ENCODE measurements around the gene LOX. TPM values are rescaled to one million over a fixed set of nuclear protein-coding genes. Genes with fewer than 3 reads are reported as not detected.
"Not testable (repeated sequence)": the region's sequence is repeated elsewhere in the genome, so short reads cannot be mapped to it uniquely, and the experiment has no call there.

The LOX gene
- total RNA-seq, 3 donors from 2014 or later (not counting 1 experiment from before 2014, with no cell fraction given) = 0.05 to 0.16 TPM; not detected in 1

DNA sequence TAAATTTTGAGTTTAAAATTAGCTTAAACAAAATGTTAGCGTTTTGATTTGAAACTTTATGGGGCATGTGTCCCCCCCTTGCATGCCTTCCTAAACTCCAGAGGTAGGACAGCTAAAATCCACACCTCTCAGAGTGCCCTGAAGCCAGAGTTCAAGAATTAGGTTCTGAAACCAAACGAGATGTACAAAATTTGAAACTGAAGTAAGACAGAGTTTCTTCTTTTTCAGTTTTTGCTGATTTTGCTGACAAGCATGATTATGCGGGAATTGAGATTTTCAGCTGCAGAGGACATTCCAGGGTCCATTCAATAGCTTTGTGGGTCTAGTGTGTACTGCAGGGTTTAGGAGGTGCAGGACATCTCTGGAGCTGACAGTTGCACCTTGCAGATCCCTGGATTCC is 17.1 kb upstream of the LOX start:
- H3K4me3 ChIP-seq (ENCODE audit: low read length) = no peak overlapping the region
- H3K27ac ChIP-seq (ENCODE audit: low read length) = no peak overlapping the region
- no peaks in the 10 kb centered on the region for H3K36me3 Mint-ChIP-seq
- no peaks in the 10 kb centered on the region for H3K4me1 Mint-ChIP-seq
- H3K27ac Mint-ChIP-seq = no peak overlapping the region
- no peak overlapping the region for H3K4me3 Mint-ChIP-seq
- H3K9me3 ChIP-seq (ENCODE audit: control insufficient read depth, insufficient read depth, low read length) = no peaks in the 10 kb centered on the region
- no peaks in the 10 kb centered on the region for H3K4me1 ChIP-seq (ENCODE audit: control insufficient read depth, insufficient read depth, low read length)
- DNase-seq (no peak), ATAC-seq (no peak)
- intact Hi-C loops (cut with micrococcal nuclease) = no loop called here
- no peaks in the 10 kb centered on the region for H3K27me3 ChIP-seq (ENCODE audit: control insufficient read depth, insufficient read depth, low read length)
- H3K9me3 Mint-ChIP-seq = no peaks in the 10 kb centered on the region
- TF ChIP-seq CTCF (IDR thresholded peaks at IDR 0.05) = no peak
- no peaks in the 10 kb centered on the region for H3K27me3 Mint-ChIP-seq (ENCODE audit: low read depth in 2 of 2)
- WGBS (ENCODE audit: insufficient coverage) = 57% methylated on average over 3 of the region's 3 CpGs
- no peaks in the 10 kb centered on the region for H3K36me3 ChIP-seq (ENCODE audit: control insufficient read depth, insufficient read depth, low read length)

DNA sequence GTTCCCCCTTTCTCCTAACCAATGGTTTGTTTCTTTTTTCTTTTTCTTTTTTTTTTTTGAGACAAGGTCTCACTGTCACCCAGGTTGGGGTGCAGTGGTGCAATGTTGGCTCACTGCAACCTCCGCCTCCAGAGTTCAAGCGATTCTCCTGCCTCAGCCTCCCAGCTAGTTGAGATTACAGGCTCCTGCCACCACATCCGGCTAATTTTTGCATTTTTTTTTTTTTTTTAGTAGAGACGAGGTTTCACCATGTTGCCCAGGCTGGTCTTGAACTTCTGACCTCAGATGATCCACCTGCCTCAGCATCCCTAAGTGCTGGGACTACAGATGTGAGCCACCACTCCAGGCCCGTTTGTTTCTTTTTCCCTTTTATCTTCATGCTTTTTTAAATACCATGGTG is 16.2 kb upstream of the LOX start:
- WGBS (ENCODE audit: insufficient coverage) = 86% methylated on average over 4 of the region's 5 CpGs
- H3K36me3 Mint-ChIP-seq = not testable (repeated sequence)

DNA sequence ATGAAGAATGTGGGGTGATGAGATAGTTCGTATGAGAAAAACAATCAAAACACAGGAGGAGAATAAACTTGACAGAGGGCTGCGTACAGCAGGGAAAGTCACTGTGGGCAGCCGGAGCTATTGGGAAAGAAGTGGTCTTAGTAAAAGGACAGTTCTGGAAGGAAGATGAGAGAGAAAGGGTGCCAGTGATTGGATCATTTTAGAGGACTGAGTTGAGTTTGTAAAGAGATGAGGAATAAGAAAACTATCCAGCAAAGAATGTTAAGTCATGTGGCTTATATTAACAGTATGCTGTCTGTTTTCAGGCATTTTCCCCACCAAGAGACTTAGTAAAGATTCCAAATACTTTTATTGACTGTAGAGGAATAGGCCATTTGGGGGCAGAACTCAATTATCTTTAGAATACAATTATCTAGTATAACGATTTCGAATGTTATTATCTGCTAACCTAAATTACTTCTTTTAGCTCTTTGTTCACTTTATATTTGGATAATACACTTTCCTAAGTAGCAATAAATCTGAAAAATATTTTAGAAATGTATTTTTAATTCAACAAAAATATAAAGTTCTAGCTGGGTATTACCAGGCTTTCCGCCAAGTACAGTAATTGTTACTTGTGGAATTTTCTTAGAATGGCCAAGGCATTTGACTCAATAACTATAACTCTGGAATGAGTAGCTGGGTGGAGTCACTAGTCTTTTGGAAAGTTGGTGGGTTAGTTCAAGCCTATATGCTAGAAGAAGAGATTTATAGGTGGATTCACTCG is 15.5 kb upstream of the LOX start:
- H3K9me3 Mint-ChIP-seq = no peaks in the 10 kb centered on the region
- intact Hi-C loops (cut with micrococcal nuclease) = no loop called here
- no peak overlapping the region for H3K27ac Mint-ChIP-seq
- DNase-seq = no peak
- no peak for ATAC-seq
- Histone ChIP-seq H3K27ac (ENCODE audit: low read length) (no peak overlapping the region), H3K4me3 (ENCODE audit: low read length) (no peak overlapping the region), H3K9me3 (ENCODE audit: control insufficient read depth, insufficient read depth, low read length) (no peaks in the 10 kb centered on the region), H3K36me3 (ENCODE audit: control insufficient read depth, insufficient read depth, low read length) (no peaks in the 10 kb centered on the region), H3K27me3 (ENCODE audit: control insufficient read depth, insufficient read depth, low read length) (no peaks in the 10 kb centered on the region), H3K4me1 (ENCODE audit: control insufficient read depth, insufficient read depth, low read length) (no peaks in the 10 kb centered on the region)
- H3K27me3 Mint-ChIP-seq (ENCODE audit: low read depth in 2 of 2) = no peaks in the 10 kb centered on the region
- TF ChIP-seq CTCF (IDR thresholded peaks at IDR 0.05) = no peak
- 95% methylated on average over 4 of the region's 7 CpGs for WGBS (ENCODE audit: insufficient coverage)
- H3K4me1 Mint-ChIP-seq = no peaks in the 10 kb centered on the region
- no peak overlapping the region for H3K4me3 Mint-ChIP-seq
- H3K36me3 Mint-ChIP-seq = no peaks in the 10 kb centered on the region

More for the DNA sequence above, 16.2 kb upstream of the LOX start:
- intact Hi-C loops (cut with micrococcal nuclease); H3K9me3 Mint-ChIP-seq; H3K27ac Mint-ChIP-seq; H3K27me3 Mint-ChIP-seq (ENCODE audit: low read depth in 2 of 2); H3K9me3 ChIP-seq (ENCODE audit: control insufficient read depth, insufficient read depth, low read length); H3K4me1 Mint-ChIP-seq; H3K4me3 ChIP-seq (ENCODE audit: low read length); H3K36me3 ChIP-seq (ENCODE audit: control insufficient read depth, insufficient read depth, low read length); H3K4me3 Mint-ChIP-seq; ATAC-seq; H3K4me1 ChIP-seq (ENCODE audit: control insufficient read depth, insufficient read depth, low read length); DNase-seq; H3K27ac ChIP-seq (ENCODE audit: low read length); H3K27me3 ChIP-seq (ENCODE audit: control insufficient read depth, insufficient read depth, low read length): not testable (repeated sequence)

DNA sequence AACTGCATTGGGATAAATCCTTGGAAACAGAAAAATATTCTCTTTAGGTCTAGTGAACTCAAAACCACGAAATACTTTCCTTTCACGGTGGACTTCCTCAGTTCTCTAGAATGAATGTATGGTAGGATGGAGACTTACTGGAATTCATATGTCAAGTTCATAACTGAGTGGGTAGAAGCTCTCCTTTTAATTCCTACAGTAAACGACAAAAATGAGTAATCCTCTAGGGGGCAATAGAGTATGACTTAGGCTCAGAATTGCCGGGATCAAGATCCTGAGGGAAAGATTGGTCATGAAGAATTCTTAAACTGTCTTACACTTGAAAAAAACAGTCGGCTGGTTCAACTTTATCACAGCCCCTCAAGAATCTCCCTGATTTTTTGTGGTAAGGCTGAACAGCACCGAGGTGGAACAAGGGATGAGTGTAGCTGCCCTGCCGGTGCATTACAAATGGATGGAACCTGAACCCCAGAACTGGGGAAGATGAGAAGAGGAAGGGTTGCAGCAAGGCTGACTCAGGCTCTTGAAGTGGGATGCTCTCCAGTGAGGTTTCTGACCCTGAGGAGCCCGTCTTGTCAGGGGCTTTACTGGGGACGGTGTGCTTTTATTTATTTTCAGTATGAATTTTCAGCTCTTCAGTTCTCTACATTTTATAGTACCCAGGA is 14.0 kb upstream of the LOX start:
- no peaks in the 10 kb centered on the region for H3K9me3 ChIP-seq (ENCODE audit: control insufficient read depth, insufficient read depth, low read length)
- TF ChIP-seq CTCF (IDR thresholded peaks at IDR 0.05) = no peak
- DNase-seq = no peak
- Mint-ChIP-seq H3K4me1 (no peaks in the 10 kb centered on the region), H3K27ac (no peak overlapping the region), H3K4me3 (no peak overlapping the region), H3K9me3 (no peaks in the 10 kb centered on the region), H3K27me3 (ENCODE audit: low read depth in 2 of 2) (no peaks in the 10 kb centered on the region), H3K36me3 (no peaks in the 10 kb centered on the region)
- ATAC-seq = no peak
- no peaks in the 10 kb centered on the region for H3K4me1 ChIP-seq (ENCODE audit: control insufficient read depth, insufficient read depth, low read length)
- H3K27ac ChIP-seq (ENCODE audit: low read length) = no peak overlapping the region
- no peaks in the 10 kb centered on the region for H3K27me3 ChIP-seq (ENCODE audit: control insufficient read depth, insufficient read depth, low read length)
- no peaks in the 10 kb centered on the region for H3K36me3 ChIP-seq (ENCODE audit: control insufficient read depth, insufficient read depth, low read length)
- intact Hi-C loops (cut with micrococcal nuclease) = no loop called here
- WGBS (ENCODE audit: insufficient coverage) = 72% methylated on average over 8 of the region's 9 CpGs
- no peak overlapping the region for H3K4me3 ChIP-seq (ENCODE audit: low read length)

Data from natural killer cell (primary cell).